Activated naive CD4-positive, alpha-beta T cell treated with anti-CD3 and anti-CD28 coated beads for 36 hours (primary cell): ENCODE data around the gene CYP4B1. TPM values are rescaled to one million over a fixed set of nuclear protein-coding genes. Genes with fewer than 3 reads are reported as not detected.
"Not testable (repeated sequence)": the region's sequence is repeated elsewhere in the genome, so short reads cannot be mapped to it uniquely, and the experiment has no call there.

ENCODE experiments used
- CTCF ChIA-PET: fragments of 350-600 bp; sonication (Branson Sonifier 250); formaldehyde crosslinking; loops from one replicate; lab custom pipeline; 2021; ENCODE audit warnings: antibody characterized with exemption; lab: Charles Lee
- DNase-seq: peaks from one replicate; pipeline ENCODE4 v3.0.0-alpha.2; 2020
- H3K27ac Mint-ChIP-seq: one replicate; pipeline ENCODE4 v1.8.0; 2021; ENCODE audit warnings: mild to moderate bottlenecking, mixed read lengths
- H3K27me3 Mint-ChIP-seq: one replicate; pipeline ENCODE4 v1.8.0; 2021; ENCODE audit warnings: low read depth, mixed read lengths
- H3K36me3 Mint-ChIP-seq: one replicate; pipeline ENCODE4 v1.8.0; 2021; ENCODE audit warnings: low read depth, mixed read lengths
- H3K4me1 Mint-ChIP-seq: one replicate; pipeline ENCODE4 v1.8.0; 2021; ENCODE audit warnings: low read depth, mixed read lengths
- H3K4me3 Mint-ChIP-seq: one replicate; pipeline ENCODE4 v1.8.0; 2021; ENCODE audit warnings: mild to moderate bottlenecking, moderate library complexity, mixed read lengths
- H3K9me3 Mint-ChIP-seq: one replicate; pipeline ENCODE4 v1.8.0; 2021; ENCODE audit warnings: mixed read lengths
- intact Hi-C: fragments of 100-400 bp; cut with micrococcal nuclease; formaldehyde crosslinking; loops from one replicate; pipeline ENCODE4 v1.15.1; 2023
- total RNA-seq, 2 experiments: library from RNA; stranded (reverse); gene quantifications; one replicate each; pipeline ENCODE4 v1.2.3, GENCODE V29; 2021

Gene CYP4B1
- total RNA-seq, 2 experiments from 2014 or later, result not detected

DNA sequence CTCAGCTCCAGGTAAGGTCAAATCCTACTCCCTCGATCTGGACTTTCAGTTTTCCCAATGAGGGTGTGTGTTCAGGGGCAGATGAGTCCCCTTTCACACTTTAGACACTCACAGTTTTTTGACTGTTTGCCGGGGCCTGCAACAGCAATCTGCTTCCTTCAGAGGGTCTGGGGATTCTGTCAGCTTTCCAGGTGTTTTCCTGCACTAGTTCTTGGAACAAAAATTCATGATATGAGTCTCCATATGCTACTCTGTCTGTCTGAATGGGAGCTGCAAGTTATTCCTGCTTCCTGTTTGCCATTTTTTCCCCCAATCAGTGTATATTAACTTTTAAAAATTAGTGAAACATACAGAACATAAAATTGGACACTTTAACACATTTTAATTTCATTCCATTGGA, 24.3 kb downstream of the CYP4B1 start:
- DNase-seq, result no peak
- intact Hi-C loops, result no loop called here
- Mint-ChIP-seq H3K36me3 (no peaks in the 10 kb centered on the region), H3K27me3 (peaks cover 3% of the 10 kb centered on the region), H3K9me3 (peaks cover 4% of the 10 kb centered on the region), H3K4me3 (no peak overlapping the region), H3K27ac (no peak overlapping the region), H3K4me1 (no peaks in the 10 kb centered on the region)
- CTCF ChIA-PET, result no interaction called here

DNA sequence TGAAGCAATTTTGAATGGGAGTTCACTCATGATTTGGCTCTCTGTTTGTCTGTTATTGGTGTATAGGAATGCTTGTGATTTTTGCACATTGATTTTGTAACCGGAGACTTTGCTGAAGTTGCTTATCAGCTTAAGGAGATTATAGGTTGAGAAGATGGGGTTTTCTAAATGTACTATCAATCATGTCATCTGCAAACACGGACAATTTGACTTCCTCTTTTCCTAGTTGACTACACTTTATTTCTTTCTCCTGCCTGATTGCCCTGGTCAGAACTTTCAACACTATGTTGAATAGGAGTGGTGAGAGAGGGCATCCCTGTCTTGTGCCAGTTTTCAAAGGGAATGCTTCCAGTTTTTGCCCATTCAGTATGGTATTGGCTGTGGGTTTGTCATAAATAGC, 28.0 kb downstream of the CYP4B1 start:
- H3K4me3 Mint-ChIP-seq, intact Hi-C loops, CTCF ChIA-PET, H3K36me3 Mint-ChIP-seq, H3K9me3 Mint-ChIP-seq, H3K4me1 Mint-ChIP-seq, H3K27ac Mint-ChIP-seq, DNase-seq: not testable (repeated sequence)
- H3K27me3 Mint-ChIP-seq, result peaks cover 10% of the 10 kb centered on the region

DNA sequence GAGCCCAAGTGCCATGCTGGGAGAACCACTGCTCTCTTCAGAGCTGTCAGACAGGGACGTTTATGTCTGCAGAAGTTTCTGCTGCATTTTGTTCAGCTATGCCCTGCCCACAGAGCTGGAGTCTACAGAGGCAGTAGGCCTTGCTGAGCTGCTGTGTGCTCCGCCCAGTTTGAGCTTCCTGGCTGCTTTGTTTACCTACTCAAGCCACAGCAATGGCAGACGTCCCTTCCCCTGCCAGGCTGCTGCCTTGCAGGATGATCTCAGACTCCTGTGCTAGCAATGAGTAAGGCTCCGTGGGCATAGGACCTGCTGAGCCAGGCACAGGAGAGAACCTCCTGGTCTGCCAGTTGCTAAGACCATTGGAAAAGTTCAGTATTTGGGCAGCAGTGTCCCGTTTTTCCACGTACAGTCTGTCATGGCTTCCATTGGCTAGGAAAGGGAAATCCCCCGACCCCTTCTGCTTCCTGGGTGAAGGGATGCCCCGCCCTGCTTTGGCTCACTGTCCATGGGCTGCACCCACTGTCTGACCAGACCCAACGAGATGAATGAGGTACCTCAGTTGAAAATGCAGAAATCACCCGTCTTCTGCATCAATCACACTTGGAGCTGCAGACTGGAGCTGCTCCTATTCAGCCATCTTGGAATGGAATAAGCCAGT, 31.9 kb downstream of the CYP4B1 start:
- H3K27me3 Mint-ChIP-seq, result peaks cover 15% of the 10 kb centered on the region
- no peaks in the 10 kb centered on the region for H3K4me1 Mint-ChIP-seq
- H3K27ac Mint-ChIP-seq, result no peak overlapping the region
- intact Hi-C loops, result no loop called here
- no peak overlapping the region for H3K4me3 Mint-ChIP-seq
- no peak for DNase-seq
- no peaks in the 10 kb centered on the region for H3K36me3 Mint-ChIP-seq
- H3K9me3 Mint-ChIP-seq, result peaks cover 4% of the 10 kb centered on the region
- CTCF ChIA-PET, result no interaction called here

DNA sequence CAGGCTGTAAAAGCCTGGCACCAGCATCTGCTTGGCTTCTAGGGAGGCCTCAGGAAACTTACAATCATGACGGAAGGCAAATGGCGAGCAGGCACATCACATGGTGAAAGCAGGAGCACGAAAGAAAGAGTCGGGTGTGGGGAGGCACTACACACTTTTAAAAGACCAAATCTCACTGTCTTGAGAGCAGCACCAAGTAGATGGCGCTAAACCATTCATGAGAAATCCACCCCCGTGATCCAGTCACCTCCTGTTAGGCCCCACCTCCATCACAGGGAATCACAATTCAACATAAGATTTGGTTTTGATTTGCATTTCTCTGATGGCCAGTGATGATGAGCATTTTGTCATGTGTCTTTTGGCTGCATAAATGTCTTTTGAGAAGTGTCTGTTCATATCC, 36.6 kb downstream of the CYP4B1 start:
- H3K27ac Mint-ChIP-seq, DNase-seq, CTCF ChIA-PET, H3K4me1 Mint-ChIP-seq, intact Hi-C loops, H3K27me3 Mint-ChIP-seq, H3K4me3 Mint-ChIP-seq, H3K36me3 Mint-ChIP-seq, H3K9me3 Mint-ChIP-seq: not testable (repeated sequence)

DNA sequence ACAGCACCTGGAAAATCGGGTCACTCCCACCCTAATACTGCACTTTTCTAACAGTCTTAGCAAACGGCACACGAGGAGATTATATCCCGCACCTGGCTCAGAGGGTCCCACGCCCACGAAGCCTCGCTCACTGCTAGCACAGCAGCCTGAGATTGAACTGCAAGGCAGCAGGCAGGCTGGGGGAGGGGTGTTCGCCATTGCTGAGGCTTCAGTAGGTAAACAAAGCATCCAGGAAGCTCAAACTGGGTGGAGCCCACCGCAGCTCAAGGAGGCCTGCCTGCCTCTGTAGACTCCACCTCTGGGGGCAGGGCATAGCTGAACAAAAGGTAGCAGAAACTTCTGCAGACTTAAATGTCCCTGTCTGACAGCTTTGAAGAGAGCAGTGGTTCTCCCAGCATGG, 47.5 kb downstream of the CYP4B1 start:
- H3K4me1 Mint-ChIP-seq, CTCF ChIA-PET, H3K27ac Mint-ChIP-seq, H3K9me3 Mint-ChIP-seq, DNase-seq, H3K36me3 Mint-ChIP-seq, H3K4me3 Mint-ChIP-seq, intact Hi-C loops: not testable (repeated sequence)
- peaks cover 17% of the 10 kb centered on the region for H3K27me3 Mint-ChIP-seq

DNA sequence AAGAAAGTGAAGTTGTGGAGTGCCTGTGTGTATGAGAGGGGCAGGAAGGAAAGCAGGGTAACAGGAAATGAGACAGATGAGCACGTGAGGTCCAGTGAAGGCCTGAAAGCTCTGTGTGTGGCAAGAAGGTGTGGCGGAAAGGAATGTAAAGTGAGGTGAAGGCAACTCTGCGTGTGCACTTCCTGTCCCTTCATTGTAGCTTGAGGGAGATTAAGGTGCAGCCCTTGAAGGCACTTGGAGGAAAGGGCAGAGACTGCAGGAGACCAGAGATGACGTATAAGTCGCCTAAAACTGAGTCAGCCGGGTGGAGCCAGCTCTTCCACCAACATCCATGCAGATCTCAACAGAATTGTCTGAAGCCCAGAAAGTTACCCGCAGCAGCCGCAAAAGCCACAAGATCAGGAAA, 58.8 kb downstream of the CYP4B1 start:
- H3K4me1 Mint-ChIP-seq, CTCF ChIA-PET, H3K4me3 Mint-ChIP-seq, H3K36me3 Mint-ChIP-seq, H3K27ac Mint-ChIP-seq, intact Hi-C loops, H3K9me3 Mint-ChIP-seq: not testable (repeated sequence)
- H3K27me3 Mint-ChIP-seq, result peaks cover 10% of the 10 kb centered on the region
- peak; percentile 6 for DNase-seq

DNA sequence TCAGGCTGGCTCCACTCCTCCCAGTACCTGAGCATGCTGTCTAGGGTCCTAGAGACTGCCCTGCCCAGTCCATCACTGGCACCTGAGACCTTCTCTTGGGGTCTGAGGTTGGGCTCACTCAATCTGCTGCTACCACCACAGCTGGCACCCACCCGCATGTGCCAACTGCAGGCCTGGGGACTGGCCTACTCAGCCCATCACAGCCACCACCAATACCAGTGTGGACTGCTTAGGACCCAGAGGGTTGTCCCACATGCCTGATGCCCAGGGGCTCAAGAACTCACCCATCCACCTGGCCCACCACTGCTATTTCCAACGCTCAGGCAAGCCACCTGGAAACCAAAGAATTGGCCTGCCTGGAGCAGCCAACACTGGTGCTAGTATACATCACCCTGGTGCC, 63.5 kb downstream of the CYP4B1 start:
- intact Hi-C loops, result no loop called here
- H3K27ac Mint-ChIP-seq, result no peak overlapping the region
- CTCF ChIA-PET, result no interaction called here
- H3K4me3 Mint-ChIP-seq, result no peak overlapping the region
- H3K36me3 Mint-ChIP-seq, result no peaks in the 10 kb centered on the region
- H3K27me3 Mint-ChIP-seq, result peaks cover 12% of the 10 kb centered on the region
- H3K9me3 Mint-ChIP-seq, result peaks cover 10% of the 10 kb centered on the region
- H3K4me1 Mint-ChIP-seq, result peaks cover 3% of the 10 kb centered on the region
- no peak for DNase-seq

Other genes with a start within 250 kb of the CYP4B1 start
- gene KNCN, start 247.4 kb upstream of the CYP4B1 start, total RNA-seq, result not detected
- gene MKNK1, start 194.8 kb upstream of the CYP4B1 start, total RNA-seq, result 10 to 100 TPM; 18.5 to 21.2 TPM
- gene MOB3C, start 182.2 kb upstream of the CYP4B1 start, total RNA-seq, result 1 to 10 TPM; 4.8 to 5.0 TPM
- gene ATPAF1, start 130.7 kb upstream of the CYP4B1 start, total RNA-seq, result 10 to 100 TPM; 44.5 to 49.2 TPM
- not detected for gene TEX38, start 127.2 kb upstream of the CYP4B1 start, total RNA-seq
- 10 to 100 TPM; 35.8 to 38.3 TPM for gene EFCAB14, start 79.9 kb upstream of the CYP4B1 start, total RNA-seq
- gene CYP4A11, start 142.4 kb downstream of the CYP4B1 start, total RNA-seq, result not detected
- not detected for gene CYP4X1, start 224.6 kb downstream of the CYP4B1 start, total RNA-seq